ENCODE data around the gene ZFAND2A. TPM values are rescaled to one million over a fixed set of nuclear protein-coding genes. Genes with fewer than 3 reads are reported as not detected.
"Not testable (repeated sequence)": the region's sequence is repeated elsewhere in the genome, so short reads cannot be mapped to it uniquely, and the experiment has no call there.

The ZFAND2A gene
- total and polyA plus RNA-seq, 7 donors = 21.6 to 231 (median 28.2) TPM

DNA sequence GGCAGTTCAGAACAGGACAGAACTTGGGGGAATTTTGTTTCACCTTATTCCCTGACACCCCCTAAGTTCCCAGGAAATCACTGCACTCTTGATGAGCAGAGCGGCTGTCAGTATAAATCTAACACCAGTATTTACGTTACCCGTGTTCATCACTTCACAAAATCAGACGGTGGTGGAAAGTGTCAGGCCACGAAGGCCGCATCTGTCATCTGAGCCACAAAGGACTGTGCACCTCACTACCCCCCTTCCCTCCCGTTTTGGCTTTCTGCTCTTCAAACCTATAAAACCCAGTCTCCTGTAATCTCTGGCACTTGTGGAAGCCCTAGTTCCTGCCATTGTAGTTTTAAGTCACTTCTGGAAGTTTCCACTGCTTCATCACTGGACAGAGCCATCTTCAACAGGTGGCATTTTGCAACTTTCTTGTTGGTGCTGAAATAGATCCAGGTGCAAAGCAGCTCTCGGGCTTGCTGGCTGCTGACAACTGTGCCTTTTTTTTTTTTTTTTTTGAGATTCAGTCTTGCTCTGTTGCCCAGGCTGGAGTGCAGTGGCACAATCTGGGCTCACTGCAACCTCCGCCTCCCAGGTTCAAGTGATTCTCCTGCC is 9.5 kb downstream of the ZFAND2A start:
- no peaks in the 10 kb centered on the region for H3K4me1 ChIP-seq
- no peak for TF ChIP-seq POLR2A (IDR thresholded peaks at IDR 0.05)
- TF ChIP-seq POLR2AphosphoS5 (IDR thresholded peaks at IDR 0.05) = no peak
- TF ChIP-seq, protein P1, sequence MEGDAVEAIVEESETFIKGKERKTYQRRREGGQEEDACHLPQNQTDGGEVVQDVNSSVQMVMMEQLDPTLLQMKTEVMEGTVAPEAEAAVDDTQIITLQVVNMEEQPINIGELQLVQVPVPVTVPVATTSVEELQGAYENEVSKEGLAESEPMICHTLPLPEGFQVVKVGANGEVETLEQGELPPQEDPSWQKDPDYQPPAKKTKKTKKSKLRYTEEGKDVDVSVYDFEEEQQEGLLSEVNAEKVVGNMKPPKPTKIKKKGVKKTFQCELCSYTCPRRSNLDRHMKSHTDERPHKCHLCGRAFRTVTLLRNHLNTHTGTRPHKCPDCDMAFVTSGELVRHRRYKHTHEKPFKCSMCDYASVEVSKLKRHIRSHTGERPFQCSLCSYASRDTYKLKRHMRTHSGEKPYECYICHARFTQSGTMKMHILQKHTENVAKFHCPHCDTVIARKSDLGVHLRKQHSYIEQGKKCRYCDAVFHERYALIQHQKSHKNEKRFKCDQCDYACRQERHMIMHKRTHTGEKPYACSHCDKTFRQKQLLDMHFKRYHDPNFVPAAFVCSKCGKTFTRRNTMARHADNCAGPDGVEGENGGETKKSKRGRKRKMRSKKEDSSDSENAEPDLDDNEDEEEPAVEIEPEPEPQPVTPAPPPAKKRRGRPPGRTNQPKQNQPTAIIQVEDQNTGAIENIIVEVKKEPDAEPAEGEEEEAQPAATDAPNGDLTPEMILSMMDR (IDR thresholded peaks at IDR 0.05) = no peak
- TF ChIP-seq EP300 (IDR thresholded peaks at IDR 0.05) = no peak
- intact Hi-C loops (cut with DNase I) = no loop called here
- H3K27ac ChIP-seq = no peak overlapping the region
- WGBS, 2 donors = 84 to 86% methylated on average over 9 of the region's 9 CpGs
- H3K9me3 ChIP-seq = no peaks in the 10 kb centered on the region
- no peak overlapping the region for H3K4me3 ChIP-seq
- no peak for DNase-seq
- H3K36me3 ChIP-seq = peaks cover 8 to 61% (median 41%) of the 10 kb centered on the region in 4 donors
- H3K27me3 ChIP-seq = no peaks in the 10 kb centered on the region

DNA sequence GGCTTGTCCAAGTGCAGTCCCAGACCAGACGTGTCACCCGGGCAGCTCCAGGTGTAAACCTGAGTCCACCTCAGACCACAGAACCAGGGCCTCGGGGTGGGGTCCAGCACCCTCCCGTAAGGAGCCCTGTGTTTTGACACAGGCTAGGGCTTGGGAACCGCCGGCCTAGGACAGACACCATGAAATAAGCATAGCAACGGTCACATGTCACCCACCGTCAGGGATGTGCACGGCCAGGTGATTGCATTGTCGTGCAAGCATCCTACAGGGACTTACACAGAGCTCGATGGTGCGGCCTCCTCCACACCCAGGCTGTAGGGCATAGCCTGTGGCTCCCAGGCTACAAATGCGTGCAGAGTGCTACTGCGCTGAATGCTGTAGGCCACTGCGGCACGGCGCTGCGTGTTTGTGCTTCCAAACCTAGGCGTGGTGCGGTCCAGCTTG is 10.6 kb downstream of the ZFAND2A start:
- TF ChIP-seq EP300 (IDR thresholded peaks at IDR 0.05) (no peak), POLR2AphosphoS5 (IDR thresholded peaks at IDR 0.05) (no peak), POLR2A (IDR thresholded peaks at IDR 0.05) (no peak)
- TF ChIP-seq, protein P1 (IDR thresholded peaks at IDR 0.05) = no peak
- intact Hi-C loops (cut with DNase I) = no loop called here
- no peak for DNase-seq
- Histone ChIP-seq H3K36me3 (peaks cover 8 to 49% (median 32%) of the 10 kb centered on the region in 4 donors), H3K4me1 (peaks cover 0 to 2% (median 1%) of the 10 kb centered on the region in 4 donors), H3K27me3 (no peaks in the 10 kb centered on the region), H3K27ac (no peak overlapping the region), H3K4me3 (no peak overlapping the region), H3K9me3 (no peaks in the 10 kb centered on the region)
- WGBS, 2 donors = 90 to 95% methylated on average over 20 of the region's 20 CpGs

DNA sequence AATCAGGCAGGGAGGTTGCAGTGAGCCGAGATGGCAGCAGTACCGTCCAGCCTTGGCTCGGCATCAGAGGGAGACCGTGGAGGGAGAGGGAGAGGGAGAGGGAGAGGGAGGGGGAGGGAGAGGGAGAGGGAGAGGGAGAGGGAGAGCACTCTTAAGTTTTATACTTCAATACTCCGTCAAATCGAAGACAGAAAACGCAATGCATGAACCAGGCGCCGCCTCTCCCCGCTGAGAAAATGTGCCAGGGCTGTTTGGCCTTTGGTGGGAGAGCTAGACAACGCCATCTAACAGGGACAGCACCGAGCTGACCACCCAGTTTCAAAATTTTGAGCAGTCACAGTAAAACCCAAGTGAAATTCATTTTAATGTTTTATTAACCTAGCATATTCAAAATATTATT is 12.1 kb downstream of the ZFAND2A start:
- H3K27ac ChIP-seq; H3K4me1 ChIP-seq; intact Hi-C loops (cut with DNase I); DNase-seq; H3K4me3 ChIP-seq; H3K27me3 ChIP-seq; H3K9me3 ChIP-seq: not testable (repeated sequence)
- 78 to 92% methylated on average over 8 of the region's 12 CpGs for WGBS, 2 donors
- H3K36me3 ChIP-seq = peaks cover 8 to 34% (median 18%) of the 10 kb centered on the region in 4 donors

DNA sequence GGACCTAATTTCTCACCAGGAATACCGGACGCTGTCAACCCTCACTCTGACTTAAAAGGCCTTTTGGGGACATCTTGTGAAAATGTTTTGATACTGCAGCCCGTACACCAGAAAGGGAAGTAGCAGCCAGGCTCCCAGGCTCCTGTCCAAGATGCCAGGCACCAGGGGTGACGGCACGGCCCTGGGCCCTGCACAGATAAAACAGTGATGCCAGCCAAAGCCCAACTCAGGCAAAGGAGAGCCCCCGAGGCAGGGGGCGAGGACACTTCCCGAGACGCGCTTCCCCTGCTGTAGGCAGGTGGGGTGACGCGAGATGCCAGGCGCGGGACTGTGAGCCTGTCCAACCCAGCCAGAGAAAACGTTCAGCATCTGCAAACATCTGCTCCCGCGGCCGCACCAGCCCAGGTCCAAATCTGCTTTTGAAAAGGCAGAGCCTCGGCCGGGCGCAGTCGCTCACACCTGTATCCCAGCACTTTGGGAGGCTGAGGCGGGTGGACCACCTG is 15.7 kb downstream of the ZFAND2A start:
- DNase-seq = peak; percentile 75
- intact Hi-C loops (cut with DNase I) = no loop called here
- Histone ChIP-seq H3K4me3 (no peak overlapping the region), H3K36me3 (peaks cover 0 to 3% (median 0%) of the 10 kb centered on the region in 4 donors), H3K9me3 (no peaks in the 10 kb centered on the region), H3K4me1 (peaks cover 0 to 8% (median 4%) of the 10 kb centered on the region in 4 donors), H3K27me3 (no peaks in the 10 kb centered on the region), H3K27ac (peak overlapping the region in 2 of 4 donors; percentile 11 to 45)
- WGBS, 2 donors = 59 to 61% methylated on average over 23 of the region's 23 CpGs
- TF ChIP-seq POLR2A (IDR thresholded peaks at IDR 0.05) = no peak
- TF ChIP-seq, protein P1 (IDR thresholded peaks at IDR 0.05) = no peak
- TF ChIP-seq POLR2AphosphoS5 (IDR thresholded peaks at IDR 0.05) = no peak
- no peak for TF ChIP-seq EP300 (IDR thresholded peaks at IDR 0.05)

DNA sequence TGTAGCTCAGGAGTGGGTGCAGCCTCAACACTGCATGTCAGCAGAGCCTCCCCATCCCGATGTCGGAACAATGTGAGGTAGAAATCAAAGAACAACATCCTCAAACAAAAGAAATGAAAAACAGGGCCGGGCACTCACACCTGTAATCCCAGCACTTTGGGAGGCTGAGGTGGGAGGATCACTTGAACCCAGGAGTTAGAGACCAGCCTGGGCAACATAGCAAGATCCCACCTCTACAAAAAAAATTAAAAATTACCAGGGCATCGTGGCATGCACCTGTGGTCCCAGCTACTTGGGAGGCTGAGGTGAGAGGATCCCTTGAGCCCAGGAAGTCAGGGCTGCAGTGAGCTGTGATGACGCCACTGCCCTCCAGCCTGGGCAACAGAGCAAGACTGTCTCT is 17.0 kb downstream of the ZFAND2A start:
- H3K9me3 ChIP-seq; DNase-seq; intact Hi-C loops (cut with DNase I); H3K27ac ChIP-seq; H3K36me3 ChIP-seq; H3K4me3 ChIP-seq; H3K27me3 ChIP-seq: not testable (repeated sequence)
- peaks cover 0 to 14% (median 8%) of the 10 kb centered on the region in 4 donors for H3K4me1 ChIP-seq
- 86 to 90% methylated on average over 5 of the region's 5 CpGs for WGBS, 2 donors

All from sigmoid colon (tissue), 7 donors.